ENCODE results near the gene ITGB1. TPM values are rescaled to one million over a fixed set of nuclear protein-coding genes. Genes with fewer than 3 reads are reported as not detected.

Gene ITGB1
- total and polyA plus RNA-seq, 2 experiments from 2014 or later = 317 to 439 TPM

- no peaks in the 10 kb centered on the region for H3K36me3 ChIP-seq (ENCODE audit: insufficient read depth)
- DNase-seq (ENCODE audit: low spot score) (peak; percentile 36), ATAC-seq (no peak)
- H3K4me3 Mint-ChIP-seq = no peak overlapping the region
- H3K27ac Mint-ChIP-seq = no peak overlapping the region
- no peak overlapping the region for H3K27ac ChIP-seq (ENCODE audit: low read depth)
- H3K9me2 ChIP-seq (ENCODE audit: insufficient read depth) = peaks cover 4% of the 10 kb centered on the region; the same call in 1 of the 2 replicates
- TF ChIP-seq JUNB (IDR thresholded peaks at IDR 0.05; ENCODE audit: unreplicated experiment) (no peak), ZNF114 (CRISPR knock-in tag; IDR thresholded peaks at IDR 0.05) (no peak), ETS1 (IDR thresholded peaks at IDR 0.05) (no peak), ZNF331 (CRISPR knock-in tag; IDR thresholded peaks at IDR 0.05; ENCODE audit: low read depth) (no peak), CTCF (conservative IDR thresholded peaks at IDR 0.05; ENCODE audit: low read depth in 2 of 2) (no peak), EZH2phosphoT487 (IDR thresholded peaks at IDR 0.05; ENCODE audit: unreplicated experiment) (no peak), REST (IDR thresholded peaks at IDR 0.05; ENCODE audit: unreplicated experiment) (no peak), EZH2 (IDR thresholded peaks at IDR 0.05; ENCODE audit: low read depth, unreplicated experiment) (no peak), ZNF462 (CRISPR knock-in tag; IDR thresholded peaks at IDR 0.05) (no peak), NANOG (IDR thresholded peaks at IDR 0.05; ENCODE audit: borderline replicate concordance) (no peak), STAT1 (IDR thresholded peaks at IDR 0.05; ENCODE audit: unreplicated experiment) (no peak)
- no peaks in the 10 kb centered on the region for H3K36me3 Mint-ChIP-seq (ENCODE audit: low read depth)
- no peaks in the 10 kb centered on the region for H3F3A ChIP-seq (replicated peaks; ENCODE audit: low read depth)
- H3K4me1 ChIP-seq (ENCODE audit: insufficient read depth) = peaks cover 10% of the 10 kb centered on the region; the same call in 1 of the 2 replicates
- H3K4me2 ChIP-seq = no peak overlapping the region
- no peaks in the 10 kb centered on the region for H3K79me2 ChIP-seq (replicated peaks; ENCODE audit: insufficient read depth)
- no peaks in the 10 kb centered on the region for H3K9me3 Mint-ChIP-seq
- peaks cover 13% of the 10 kb centered on the region for H3K4me1 Mint-ChIP-seq
- peaks cover 2% of the 10 kb centered on the region for H3K27me3 Mint-ChIP-seq (ENCODE audit: insufficient read depth, low read depth, poor library complexity)
- H3K27me3 ChIP-seq (ENCODE audit: insufficient read depth) = no peaks in the 10 kb centered on the region
- no peak overlapping the region for H2AFZ ChIP-seq
- no peak overlapping the region for H3K4me3 ChIP-seq
- no peaks in the 10 kb centered on the region for H4K20me1 ChIP-seq (replicated peaks; ENCODE audit: insufficient read depth)
These were observed 76.0 kb downstream of the ITGB1 start for GRCh38 chr10:32882076-32882475.
